NCI-H1694 (cell line): ENCODE measurements around the gene CACNA1H.

Experiments
- DNase-seq: peaks from one replicate; lab custom pipeline; 2025; lab: John Stamatoyannopoulos, UW

CACNA1H gene

GRCh38 chr16:1123525-1124230 is 29.2 kb upstream of the CACNA1H start:
- no peak for DNase-seq

- DNase-seq = no peak
Measured at GRCh38 chr16:1124291-1124690, 28.6 kb upstream of the CACNA1H start.

GRCh38 chr16:1124795-1125194 is 28.1 kb upstream of the CACNA1H start:
- DNase-seq = no peak

- DNase-seq = no peak
Measured at GRCh38 chr16:1125471-1125870, 27.4 kb upstream of the CACNA1H start.

DNA sequence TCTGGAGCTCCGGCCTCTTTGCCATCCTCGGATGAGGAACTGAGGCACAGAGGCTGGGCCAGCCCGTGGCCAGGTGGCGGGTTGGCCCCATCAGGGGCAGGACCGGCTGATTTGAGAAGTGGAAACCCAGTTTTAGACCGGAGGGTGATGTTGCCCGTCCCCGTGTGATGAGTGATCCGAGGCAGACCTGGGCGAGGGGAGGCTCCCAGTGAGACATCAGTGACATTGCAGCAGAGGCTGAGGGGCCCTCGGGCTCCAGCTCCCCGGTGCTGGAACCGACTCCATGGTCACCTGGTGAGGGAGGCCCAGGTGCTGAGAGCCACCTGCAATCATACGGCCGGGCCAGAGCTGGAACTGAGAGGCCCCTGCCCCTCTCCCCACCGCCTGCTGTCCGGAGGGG is 26.9 kb upstream of the CACNA1H start:
- no peak for DNase-seq

DNA sequence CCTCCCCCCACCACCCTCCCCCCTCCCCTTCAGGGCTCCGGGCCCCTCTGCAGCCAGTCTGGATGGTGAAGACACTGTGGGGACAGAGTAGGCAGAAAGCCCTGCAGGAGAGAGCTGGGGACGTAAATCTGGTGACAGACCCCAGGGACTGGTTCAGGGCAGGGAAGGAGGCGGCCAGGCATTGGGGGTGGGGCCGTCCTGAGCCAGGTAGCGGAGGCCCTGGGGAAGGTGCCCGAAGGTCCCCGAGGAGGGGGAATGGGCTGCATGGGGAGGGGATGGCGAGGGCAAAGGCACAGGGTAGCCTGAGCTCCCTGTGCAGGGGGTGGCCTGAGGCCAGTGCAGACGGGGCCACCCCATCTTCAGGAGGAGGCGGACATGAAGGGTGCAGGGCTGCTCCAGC is 26.3 kb upstream of the CACNA1H start:
- no peak for DNase-seq

DNA sequence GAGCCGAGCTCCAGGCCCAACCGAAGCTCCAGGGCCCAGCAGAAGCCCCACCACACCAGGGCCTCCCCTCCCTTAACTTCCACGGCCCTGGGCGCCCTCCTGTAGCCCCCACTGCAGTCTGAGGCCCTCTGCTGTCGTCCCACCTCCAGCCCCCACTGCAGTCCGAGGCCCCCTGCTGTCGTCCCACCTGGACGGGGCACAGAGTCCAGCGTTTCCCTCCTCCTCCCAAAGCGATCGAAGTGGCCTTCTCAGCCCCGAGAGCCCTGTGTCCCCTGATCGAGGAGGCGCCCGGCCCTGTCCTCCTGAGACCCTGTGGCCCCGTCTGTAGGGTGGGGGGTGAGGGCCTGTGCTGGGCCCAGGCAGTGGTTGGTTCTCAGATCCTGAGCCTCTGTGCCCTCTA is 25.8 kb upstream of the CACNA1H start:
- no peak for DNase-seq

DNA sequence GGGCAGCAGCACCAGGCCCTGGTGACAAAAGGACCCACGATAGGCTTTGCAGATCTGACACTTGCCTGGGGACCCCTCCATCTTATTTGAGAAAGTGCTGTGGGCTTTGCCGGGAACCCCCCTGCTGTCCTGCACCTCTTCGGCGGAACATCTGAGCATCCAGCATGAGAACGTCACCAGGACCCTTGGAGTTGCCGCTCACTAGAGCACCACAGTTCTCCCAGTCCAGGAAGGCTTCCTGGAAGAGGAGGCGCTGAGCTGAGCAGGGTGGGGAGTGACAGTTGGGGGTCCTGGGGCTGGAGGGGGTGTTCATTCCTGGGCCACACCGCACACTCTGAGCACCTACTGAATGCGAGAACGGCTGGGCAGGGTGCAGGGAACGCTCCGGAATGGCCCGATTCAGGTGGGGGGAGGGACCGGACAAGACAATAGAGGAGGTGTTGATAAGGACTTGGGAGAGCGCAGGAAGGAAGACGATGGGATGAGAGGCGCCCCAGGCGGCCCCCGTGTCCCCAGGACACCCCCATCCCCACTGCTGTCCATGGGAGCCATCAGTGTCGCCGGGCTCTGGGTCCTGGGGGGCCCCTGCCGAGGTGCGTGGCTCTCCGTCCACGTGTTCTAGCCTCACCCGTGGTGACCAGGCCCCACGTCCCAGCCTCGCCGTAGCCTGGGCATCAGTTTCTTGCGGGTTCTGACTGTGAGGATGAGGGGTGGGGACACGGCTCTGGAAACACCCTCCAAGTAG is 24.8 kb upstream of the CACNA1H start:
- no peak for DNase-seq

- no peak for DNase-seq
Measured at GRCh38 chr16:1129106-1129960, 23.6 kb upstream of the CACNA1H start.

DNA sequence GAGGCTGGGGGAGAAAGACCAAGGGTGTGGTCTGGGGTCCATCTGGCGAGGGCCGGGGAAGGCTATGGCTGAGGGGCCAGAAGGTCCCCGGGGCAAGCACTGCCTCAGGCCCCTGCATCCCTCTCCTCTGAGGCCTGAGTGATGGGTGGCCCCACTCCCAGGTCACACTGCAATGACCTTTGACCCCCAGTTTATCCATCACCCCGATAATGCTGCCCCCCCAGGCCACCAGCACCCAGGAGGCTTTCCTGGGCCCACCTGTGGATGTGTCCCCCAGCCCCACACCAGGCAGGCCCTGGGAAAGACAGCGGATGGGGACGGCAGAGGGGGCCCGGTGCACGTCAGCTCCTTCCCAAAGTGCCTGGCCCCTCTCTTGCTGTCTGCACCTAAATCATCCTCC is 22.5 kb upstream of the CACNA1H start:
- no peak for DNase-seq

DNA sequence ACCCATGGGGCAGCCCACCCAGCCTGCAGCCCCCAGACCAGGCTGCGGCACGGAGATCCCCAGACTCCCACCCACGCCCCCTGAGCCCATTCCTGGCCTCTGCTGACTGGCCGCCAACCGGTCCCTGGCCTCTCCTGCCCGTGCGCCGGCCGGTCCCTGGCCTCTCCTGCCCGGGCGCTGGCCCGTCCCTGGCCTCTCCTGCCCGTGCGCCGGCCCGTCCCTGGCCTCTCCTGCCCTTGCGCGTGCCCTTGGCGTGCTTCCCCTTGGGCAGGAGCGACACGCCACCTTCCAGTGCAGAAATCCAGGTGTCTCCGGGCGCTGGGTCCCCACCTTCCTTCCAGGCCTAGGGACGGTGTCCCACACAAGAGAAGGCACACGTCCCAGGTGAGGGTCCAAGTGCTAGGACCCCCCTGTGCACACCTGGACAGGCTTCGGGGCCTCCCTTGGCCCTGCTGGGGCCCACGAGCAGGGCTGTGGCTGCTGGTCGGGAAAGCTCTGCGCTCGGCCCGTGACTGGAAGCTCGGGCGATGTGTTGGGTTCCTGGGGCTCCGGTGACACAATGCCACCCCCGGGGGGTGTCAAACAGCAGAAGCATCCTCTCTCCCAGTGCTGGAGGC is 21.4 kb upstream of the CACNA1H start:
- DNase-seq = no peak

GRCh38 chr16:1132431-1132830 is 20.5 kb upstream of the CACNA1H start:
- no peak for DNase-seq

- no peak for DNase-seq
Measured at GRCh38 chr16:1133271-1133670, 19.6 kb upstream of the CACNA1H start.

GRCh38 chr16:1133810-1134520 is 18.9 kb upstream of the CACNA1H start:
- DNase-seq = no peak

DNA sequence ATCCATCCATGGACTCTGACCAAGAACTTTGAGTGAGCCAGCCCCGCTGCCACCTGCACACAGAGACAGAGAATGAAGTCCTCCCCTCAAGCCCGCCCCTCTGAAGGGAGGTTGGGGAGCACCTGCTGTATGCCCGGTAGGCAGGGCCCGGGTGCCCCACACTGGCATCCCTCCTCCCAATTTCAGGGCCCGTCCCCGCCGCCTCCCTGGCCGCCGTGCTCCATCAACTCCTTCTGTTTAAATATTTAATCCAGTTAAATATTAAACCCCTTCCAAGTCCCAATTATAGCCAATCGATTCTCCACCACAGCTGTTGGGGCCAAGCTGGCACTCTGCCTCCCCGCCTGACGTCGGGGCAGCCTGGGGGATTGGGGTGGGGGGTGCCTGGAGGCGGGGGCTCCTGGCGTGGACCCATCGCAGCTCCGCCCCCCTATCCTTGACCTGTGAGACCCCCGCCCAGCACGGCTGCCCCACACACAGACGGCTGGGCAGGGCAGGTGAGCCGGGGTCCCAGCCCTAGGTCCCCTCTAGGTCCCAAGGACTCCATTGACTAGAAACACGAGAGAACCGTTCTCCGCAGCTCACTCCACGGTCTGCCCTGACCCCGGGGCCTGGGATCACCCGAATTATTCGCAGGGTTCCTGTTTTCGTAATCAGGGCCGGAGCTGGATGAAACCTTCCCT is 18.0 kb upstream of the CACNA1H start:
- DNase-seq = no peak

- DNase-seq = no peak
Measured at GRCh38 chr16:1135459-1135825, 17.5 kb upstream of the CACNA1H start.

GRCh38 chr16:1137604-1138003 is 15.3 kb upstream of the CACNA1H start:
- DNase-seq = no peak

DNA sequence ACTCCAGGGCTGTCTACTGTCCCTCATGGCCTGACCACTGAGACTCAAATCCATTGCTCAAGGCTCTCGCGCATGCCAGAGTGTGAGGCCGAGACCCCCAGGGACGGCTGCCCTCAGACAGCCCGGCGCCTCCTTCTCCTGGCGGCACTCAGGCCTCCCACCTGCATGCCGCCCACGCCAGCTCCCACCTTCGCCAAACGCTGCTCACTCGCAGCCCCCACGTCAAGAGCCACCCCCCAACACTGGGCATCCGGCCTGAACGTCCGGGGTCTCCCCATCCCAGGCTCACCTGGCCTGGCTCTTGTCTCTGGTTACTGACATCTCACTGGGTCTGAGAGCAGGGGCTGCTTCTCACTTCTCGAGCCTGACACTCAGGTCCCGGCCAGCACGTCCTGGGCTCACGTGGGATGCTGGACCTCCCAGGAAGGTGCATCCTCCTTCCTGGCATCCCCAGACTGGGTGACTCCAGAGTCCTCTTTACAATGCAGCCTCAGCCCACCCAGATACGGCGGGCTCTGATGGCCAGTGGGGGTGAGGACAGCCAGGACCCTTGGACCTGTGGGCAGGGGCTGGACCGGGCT is 12.2 kb upstream of the CACNA1H start:
- DNase-seq = no peak

GRCh38 chr16:1141191-1141590 is 11.7 kb upstream of the CACNA1H start:
- DNase-seq = no peak

GRCh38 chr16:1141716-1142115 is 11.2 kb upstream of the CACNA1H start:
- no peak for DNase-seq

GRCh38 chr16:1142911-1143310 is 10.0 kb upstream of the CACNA1H start:
- no peak for DNase-seq
